HG02973 (cell line): ENCODE measurements around the gene RAF1.

Experiments used
- ATAC-seq: cut with Tn5 transposase; IDR thresholded peaks from one replicate; pipeline ENCODE4 v1.9.1; 2021; ENCODE audit warnings: moderate library complexity; ENCODE audit not compliant: unreplicated experiment

RAF1 gene

GRCh38 chr3:12598890-12599289, 65.0 kb downstream of the RAF1 start:
- no peak for ATAC-seq

GRCh38 chr3:12593473-12593872, 70.4 kb downstream of the RAF1 start:
- ATAC-seq = no peak

- no peak for ATAC-seq
Measured at GRCh38 chr3:12591997-12592715, 71.8 kb downstream of the RAF1 start.

- ATAC-seq = no peak
Measured at GRCh38 chr3:12591456-12591855, 72.5 kb downstream of the RAF1 start.

- no peak for ATAC-seq
Measured at GRCh38 chr3:12590096-12590495, 73.8 kb downstream of the RAF1 start.

DNA sequence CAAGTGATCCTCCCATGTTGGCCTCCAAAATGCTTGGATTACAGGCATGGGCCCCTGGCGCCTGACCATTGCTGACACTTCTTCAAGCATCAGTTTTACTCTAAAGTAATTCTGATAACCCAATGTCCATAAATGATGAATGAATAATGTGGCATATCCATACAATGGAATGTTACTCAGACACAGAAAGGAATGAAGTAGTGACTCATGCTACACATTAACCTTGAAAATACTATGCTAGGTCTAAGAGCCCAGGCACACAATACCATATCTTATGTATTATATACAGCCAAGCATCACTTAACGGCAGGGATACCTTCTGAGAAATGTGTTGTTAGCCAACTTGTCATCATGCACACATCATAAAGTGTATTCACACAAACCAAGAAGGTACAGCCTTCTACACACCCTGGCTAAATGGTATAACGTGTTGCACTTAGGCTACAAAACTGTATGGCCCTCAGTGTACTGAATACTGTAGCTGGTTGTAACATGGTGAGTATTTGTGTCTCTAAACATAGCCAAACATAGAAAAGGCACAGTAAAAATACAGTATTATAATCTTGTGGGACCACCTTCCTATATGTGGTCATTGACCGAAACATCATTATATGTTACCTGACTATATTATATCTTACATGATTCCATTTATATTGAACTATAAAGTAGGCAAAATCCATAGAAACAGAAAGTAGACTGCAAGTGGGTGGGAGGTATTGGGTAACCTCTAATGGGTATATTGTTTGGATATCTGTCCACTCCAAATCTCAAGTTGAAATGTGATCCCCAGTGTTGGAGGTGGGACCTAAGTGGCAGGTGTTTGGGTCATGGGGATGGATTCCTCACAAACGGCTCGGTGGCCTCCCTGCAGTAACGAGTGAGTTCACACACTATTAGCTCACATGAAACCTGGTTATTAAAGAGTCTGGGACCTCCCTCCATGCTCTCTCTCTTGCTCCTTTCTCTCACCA, 75.6 kb downstream of the RAF1 start:
- no peak for ATAC-seq

- no peak for ATAC-seq
Measured at GRCh38 chr3:12586403-12586802, 77.5 kb downstream of the RAF1 start.

- ATAC-seq = no peak
Measured at GRCh38 chr3:12585970-12586369, 77.9 kb downstream of the RAF1 start.

DNA sequence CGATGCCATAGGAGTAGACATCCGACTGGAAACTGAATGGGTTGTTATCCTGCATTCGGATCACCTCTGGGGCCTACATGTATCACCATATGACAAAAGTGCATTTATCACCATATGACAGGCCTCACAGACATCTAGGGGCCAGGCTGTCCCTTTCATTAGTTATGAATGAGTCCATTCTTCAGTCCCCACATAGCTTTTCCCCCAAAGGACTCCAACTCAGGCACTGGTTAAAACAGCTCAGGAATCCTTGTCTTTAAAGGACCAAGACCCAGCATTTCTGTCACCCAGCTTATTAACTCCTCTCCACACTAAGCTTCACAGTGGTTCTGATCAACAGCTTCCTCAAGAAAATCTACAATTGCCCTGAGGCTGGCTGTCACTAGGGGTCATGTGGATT, 78.7 kb downstream of the RAF1 start:
- ATAC-seq = no peak

GRCh38 chr3:12584083-12584482, 79.8 kb downstream of the RAF1 start:
- ATAC-seq = no peak

DNA sequence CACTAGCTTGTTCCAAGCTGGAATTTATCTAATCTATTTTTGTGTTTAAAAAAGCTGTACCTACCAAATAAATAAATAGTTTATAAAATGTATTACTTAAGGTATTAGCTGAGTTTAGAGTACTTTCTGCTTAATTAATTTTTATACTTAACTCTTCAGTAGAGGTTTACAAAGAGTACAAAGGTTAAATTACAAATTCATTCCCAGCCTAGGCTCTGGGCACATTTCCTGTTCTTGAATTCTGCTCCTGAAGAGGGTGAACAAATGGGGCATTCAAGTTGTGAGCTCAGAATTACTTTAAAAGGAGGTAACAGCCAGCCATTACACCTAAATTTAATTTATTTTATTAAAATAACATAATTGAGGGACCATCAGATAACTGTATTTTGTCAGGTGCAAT, 80.6 kb downstream of the RAF1 start:
- no peak for ATAC-seq

DNA sequence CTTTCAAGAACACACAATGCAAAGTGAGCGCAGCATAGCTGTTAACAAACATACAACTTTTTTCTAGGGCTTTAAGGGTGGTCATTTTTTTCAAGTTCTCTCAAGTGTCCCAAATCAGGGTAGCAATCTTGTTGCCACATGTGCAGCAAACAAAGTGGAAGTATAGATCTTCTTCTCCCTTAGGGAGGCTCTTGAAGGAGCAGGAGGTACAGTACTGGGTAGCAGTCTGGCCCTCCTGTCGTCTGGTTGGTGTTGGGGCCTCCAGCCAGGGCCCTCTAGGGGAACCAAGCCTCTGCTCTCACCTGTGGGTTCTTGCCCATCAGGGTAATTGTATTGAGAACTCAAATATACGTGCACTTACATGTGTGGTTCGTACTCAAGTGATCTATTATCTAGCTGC, 81.2 kb downstream of the RAF1 start:
- no peak for ATAC-seq

GRCh38 chr3:12579905-12580304, 84.0 kb downstream of the RAF1 start:
- no peak for ATAC-seq

DNA sequence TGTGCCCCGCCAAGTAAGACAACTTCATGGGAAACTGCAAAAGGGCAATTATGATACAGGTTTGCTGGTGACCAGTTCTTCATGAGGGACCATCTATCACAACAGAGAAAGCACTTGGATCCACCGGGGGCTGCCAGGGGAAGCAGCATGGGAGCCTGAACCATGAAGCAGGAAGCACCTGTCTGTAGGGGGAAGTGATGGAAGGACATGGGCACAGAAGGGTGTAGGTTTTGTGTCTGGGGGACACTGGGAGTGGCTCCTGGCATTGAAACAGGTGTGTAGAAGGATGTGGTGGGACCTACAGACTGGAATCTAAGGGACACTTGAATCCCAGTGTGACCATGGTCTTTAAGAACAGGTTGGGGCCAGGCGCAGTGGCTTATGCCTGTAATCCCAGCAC, 84.5 kb downstream of the RAF1 start:
- ATAC-seq = no peak

DNA sequence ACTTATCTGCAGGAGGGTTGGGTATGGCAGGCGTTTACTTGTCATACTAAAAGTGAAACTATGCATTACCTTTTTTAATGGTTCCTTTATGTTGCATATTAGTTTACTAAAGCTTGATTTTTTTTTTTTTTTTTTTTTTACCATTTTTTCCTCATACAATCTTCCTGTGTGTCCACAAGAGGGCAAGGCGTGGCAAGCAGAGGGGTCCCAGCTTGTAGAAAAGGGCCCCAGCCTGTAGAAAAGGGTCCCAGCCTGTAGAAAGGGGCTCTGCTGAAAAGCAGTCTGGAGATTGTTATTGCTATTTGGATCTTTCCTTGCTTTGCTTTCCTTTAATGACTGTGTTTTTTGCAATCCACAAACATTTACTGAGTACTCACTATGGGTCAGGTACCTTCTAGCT, 85.2 kb downstream of the RAF1 start:
- ATAC-seq = no peak

- ATAC-seq = no peak
Measured at GRCh38 chr3:12577379-12577778, 86.5 kb downstream of the RAF1 start.

DNA sequence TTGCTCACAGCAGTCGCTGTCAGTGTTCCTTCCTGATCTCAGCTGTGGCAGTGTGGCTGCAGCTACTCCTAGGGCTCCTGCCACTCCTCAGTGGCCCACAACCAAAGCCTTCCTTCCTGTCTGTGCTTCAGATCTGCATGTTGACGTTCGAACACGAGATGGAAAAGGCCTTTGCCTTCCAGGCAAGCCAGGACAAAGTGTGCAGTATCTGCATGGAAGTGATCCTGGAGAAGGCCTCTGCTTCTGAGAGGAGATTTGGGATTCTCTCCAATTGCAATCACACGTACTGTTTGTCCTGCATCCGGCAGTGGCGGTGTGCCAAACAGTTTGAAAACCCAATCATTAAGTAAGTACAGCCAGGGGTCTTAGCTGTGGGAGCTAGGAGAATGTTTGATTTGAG, 89.3 kb downstream of the RAF1 start:
- ATAC-seq = no peak

GRCh38 chr3:12574131-12574530, 89.8 kb downstream of the RAF1 start:
- ATAC-seq = no peak

DNA sequence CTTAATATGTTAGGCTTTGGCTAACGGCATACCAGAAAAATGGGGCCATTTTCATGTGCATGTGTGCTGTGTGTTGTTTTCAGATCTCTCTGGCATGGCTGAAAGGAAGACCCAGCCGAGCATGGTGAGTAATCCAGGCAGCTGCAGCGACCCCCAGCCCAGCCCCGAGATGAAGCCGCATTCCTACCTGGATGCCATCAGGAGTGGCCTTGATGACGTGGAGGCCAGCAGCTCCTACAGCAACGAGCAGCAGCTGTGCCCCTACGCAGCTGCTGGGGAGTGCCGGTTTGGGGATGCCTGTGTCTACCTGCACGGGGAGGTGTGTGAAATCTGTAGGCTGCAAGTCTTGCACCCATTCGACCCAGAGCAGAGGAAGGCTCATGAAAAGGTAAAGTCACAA, 91.9 kb downstream of the RAF1 start:
- ATAC-seq = no peak

- no peak for ATAC-seq
Measured at GRCh38 chr3:12569836-12570235, 94.1 kb downstream of the RAF1 start.

DNA sequence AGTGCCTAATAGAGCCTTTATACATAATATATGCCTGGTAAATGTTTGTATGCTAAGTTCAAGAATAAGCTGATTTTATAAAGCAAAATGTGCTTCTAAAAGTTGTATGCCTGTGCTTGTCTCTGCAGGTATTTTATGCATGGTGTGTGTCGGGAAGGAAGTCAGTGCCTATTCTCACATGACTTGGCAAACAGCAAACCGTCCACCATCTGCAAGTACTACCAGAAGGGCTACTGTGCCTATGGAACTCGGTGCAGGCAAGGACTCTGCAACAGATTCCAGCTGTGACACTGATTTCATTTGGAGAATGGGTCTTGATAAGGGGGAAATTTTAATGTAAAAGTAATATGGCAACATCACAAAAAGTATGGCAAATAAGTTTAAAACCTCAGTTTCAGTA, 95.2 kb downstream of the RAF1 start:
- no peak for ATAC-seq

GRCh38 chr3:12566976-12567375, 96.9 kb downstream of the RAF1 start:
- no peak for ATAC-seq
